Fibroblast of skin of right biceps (primary cell): ENCODE measurements around the gene FOXI1.
"Not testable (repeated sequence)": the region's sequence is repeated elsewhere in the genome, so short reads cannot be mapped to it uniquely, and the experiment has no call there.

Source experiments
- DNase-seq: peaks from one replicate; pipeline ENCODE4 v3.0.0-alpha.2; 2013

FOXI1 gene

GRCh38 chr5:170094329-170094728 lies 11.4 kb upstream of the FOXI1 start:
- DNase-seq, result not testable (repeated sequence)

- peak; percentile 3 for DNase-seq
These were observed 10.1 kb upstream of the FOXI1 start for GRCh38 chr5:170095646-170096045.

GRCh38 chr5:170097934-170098333 lies 7.8 kb upstream of the FOXI1 start:
- DNase-seq, result no peak

DNA sequence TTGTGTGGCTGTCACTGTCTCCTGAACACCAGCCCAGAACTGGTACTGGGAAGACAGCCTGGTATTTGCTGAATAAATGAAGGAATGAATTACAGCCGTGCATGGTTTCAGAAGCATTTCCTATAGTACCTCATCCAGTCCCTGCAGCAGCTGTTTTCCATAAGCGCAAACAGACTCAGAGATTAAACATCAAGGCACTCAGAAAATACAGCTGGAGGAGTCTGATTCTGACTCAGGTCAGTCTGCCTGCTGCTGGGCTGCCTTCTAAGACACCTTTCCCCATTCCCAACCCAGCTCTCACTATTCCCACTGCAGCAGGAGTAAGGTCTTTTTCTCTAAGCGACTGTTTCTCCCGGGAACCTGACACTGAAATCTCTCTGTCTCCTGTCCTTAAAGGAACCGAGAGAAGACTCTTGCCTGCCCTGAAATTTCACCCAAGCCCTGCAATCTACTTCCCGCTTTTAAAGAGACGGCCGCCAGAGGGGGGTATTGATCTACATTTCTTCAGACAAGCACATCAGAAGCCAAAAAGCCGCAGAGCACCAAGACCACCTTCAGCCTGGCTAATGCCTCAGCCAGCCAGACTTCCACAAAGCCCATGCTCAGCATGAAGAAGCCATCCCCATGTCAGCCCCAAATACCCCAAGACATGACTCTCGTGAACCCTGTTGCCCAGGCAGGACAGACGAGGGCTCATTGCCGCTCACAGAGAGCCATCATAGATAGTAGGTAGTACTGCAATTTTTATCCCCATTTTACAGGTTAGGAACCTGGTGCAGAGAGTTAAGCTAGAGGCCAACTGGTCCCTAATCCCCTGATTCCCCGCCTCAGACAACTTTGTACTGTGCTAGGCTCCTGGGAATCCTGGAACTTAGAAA lies 5.4 kb upstream of the FOXI1 start:
- peak; percentile 76 for DNase-seq

DNA sequence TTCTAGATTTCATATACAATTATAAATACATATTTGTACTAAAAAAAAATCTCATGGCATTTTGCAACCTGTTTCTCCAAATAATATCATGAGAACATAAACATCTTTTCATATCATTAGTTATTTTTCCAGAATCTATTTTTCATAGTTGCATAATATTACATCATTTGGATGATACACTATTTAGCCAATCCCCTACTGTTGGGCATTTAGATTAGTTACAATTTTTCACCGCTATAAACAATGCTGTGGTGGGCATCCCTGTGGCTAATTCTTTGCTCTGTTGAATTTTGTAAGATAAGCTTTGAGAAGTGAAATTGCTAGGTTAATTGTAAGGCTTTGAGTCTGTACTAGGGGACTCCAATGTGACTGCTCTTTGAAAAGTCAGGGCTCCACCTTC lies 2.2 kb upstream of the FOXI1 start:
- no peak for DNase-seq

DNA sequence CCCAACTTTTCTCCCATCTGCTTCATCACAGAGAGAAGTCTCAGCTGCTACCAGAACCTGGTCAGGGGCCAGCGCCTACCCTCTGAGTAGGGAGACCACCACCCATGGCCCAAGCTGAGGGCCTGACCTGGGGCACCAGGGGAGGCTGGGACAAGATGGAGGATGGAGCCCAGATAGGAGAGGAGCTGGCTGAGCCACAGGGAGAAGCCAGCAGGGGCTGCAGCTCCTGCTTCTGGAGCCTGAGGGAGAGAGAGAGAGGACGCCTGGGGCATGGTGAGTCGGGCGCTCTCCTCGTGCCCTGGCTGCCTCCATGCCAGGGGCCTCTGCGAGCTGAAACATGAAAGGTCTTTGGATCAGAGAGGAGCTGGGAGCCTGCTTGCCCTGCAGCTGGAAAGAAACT lies 1.4 kb upstream of the FOXI1 start:
- no peak for DNase-seq

DNA sequence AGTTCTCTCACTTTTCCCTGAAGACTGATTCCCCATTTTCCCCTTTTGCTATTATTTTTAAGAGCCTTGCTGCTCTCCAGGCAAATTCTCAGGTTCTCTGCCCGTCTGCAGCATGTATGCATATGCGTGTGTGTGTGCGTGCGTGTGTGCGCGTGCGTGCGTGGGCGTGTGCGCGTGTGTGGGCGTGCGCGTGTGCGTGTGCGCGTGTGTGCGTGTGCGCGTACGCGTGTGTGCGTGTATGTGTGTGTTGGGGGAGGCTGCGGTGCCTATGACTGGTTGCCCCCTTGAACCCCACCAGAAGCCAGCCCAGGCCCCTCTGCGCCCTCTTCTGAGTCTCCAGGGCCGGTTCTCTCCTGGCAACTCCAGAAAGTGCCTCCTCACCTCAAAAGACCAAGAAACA lies 987 bp upstream of the FOXI1 start:
- DNase-seq, result no peak

GRCh38 chr5:170107674-170108073 lies 2.0 kb downstream of the FOXI1 start:
- DNase-seq, result no peak

DNA sequence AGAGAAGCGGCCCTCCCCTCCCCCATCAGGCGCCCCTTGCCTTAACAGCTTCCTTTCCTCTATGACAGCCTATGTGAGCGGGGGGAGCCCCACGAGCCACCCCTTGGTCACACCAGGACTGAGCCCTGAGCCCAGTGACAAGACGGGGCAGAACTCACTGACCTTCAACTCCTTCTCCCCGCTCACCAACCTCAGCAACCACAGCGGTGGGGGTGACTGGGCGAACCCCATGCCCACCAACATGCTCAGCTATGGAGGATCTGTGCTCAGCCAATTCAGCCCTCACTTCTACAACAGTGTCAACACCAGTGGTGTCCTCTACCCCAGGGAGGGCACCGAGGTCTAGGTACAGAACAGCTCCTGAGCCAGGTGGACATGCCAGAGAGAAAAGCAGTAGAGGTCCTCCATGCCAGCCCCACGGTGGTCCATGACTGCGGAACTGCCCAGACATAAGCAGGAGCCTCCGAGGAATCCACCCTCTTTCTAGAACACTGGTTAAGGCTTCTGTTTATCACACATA lies 2.6 kb downstream of the FOXI1 start:
- DNase-seq, result no peak

DNA sequence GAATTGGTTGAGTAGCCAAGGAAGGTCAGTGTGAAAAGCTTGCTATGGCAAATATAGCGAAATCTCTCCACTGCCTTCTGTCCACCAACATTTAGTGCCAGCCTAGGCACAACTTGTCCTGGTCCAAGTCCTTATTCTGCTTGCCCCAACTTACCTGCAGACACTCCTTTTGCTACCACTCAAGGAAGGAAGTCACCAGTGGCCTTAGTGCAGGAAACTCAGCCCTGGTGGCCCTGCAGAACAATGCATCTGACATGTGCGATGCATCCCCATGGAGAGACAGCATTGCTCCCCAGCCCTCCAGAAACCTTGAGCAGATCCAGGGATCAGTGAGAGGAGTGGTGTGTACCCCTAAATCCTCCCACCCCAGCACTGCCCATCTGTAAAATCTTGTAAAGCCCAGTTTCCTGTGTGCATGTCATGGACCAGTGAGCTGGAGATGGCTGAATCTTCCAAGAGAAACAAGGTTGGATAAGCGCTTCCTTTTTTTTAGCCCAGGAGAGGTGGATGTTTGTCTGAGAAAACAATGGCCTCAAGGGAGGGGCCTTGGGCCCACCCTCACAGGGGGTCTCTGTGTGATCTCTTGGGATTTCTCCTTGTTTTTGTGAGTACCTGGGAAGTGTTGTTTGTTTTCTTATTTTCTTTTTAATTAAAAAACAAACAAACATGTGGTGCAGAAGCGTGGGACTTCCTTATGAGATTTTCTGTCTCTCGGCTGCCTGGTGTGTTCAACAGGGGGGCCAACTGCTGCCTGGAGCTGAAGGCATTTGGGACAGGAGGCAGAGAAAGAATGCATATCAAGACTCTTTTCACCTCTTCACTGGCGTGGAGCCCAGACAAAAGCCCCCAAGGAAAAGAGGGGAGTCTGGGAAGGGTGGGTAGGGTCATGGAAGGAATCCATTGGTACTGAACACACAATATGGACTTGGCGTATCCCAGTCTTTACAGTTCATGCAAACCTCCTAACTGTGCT lies 3.6 kb downstream of the FOXI1 start:
- DNase-seq, result no peak

DNA sequence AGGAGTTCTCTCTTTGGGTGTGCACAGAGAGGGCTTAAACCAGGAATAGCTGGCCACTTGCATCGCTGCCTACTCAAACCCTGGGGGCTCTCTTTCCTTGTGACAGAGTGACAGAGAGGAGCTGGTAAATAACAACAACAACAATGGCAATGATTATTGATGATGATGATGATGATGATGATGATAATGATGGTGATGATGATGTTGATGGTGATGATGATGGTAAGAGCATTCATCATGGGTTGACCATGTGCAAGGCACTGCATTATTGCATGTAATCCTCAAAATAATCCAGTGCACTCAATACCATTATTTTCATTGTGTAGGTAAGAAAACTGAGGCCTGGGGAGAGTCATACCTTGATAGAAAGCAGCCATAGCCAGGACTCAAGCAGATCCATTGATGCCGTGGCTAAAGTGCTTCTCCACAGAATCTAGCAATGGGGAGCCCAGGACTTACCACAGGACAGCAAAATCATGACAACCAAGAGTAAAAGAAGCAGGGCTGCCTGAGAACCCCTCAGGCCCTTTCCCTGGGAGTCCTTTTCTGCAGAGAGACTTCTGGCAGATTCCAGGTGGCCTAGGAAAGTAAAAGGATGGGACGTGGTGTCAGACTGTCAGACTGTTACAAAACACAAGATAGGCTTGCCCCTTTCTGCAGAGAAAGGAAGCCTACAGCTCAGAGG lies 4.8 kb downstream of the FOXI1 start:
- no peak for DNase-seq

- DNase-seq, result no peak
These were observed 5.5 kb downstream of the FOXI1 start for GRCh38 chr5:170111088-170111785.

GRCh38 chr5:170112876-170113521 lies 7.3 kb downstream of the FOXI1 start:
- DNase-seq, result no peak

GRCh38 chr5:170113522-170113900 lies 7.8 kb downstream of the FOXI1 start:
- no peak for DNase-seq

DNA sequence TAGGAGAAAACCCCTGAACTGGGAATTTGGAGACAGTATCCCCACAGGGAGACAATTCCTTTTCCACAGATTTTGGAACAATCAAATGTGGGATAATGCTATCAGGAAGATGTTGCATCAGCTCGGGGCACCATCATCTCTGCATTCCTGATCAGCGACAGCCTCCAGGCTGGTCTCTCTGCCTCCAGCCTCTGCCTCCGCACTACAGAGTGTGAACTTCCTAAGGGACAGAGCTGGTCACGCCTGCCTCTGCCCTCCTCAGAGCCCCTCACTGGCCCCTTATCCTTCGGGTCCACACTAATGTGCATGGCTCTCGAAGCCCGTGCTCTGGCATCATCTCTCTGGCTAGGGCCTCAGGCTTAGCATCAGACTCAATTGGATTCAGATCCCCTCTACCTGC lies 8.6 kb downstream of the FOXI1 start:
- no peak for DNase-seq

DNA sequence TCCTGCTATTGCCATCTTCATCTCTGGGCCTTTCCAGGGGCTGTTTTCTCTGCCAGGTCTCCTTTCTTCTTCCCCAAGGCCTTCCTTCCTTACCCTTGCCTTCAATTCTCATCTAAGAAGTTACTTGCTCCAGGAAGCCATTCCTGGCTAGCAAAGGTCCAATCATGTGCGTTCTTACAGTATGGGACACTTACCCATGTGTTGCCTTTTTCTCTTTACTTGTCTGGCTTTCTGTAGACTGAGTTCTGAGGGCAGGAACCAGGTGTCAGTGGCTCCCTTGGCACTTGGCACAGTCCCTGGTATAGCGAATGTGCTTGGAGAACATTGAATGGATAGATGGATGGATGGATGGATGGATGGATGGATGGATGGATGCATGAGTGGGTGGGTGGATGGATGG lies 10.2 kb downstream of the FOXI1 start:
- DNase-seq, result no peak

GRCh38 chr5:170117736-170118135 lies 12.0 kb downstream of the FOXI1 start:
- no peak for DNase-seq

DNA sequence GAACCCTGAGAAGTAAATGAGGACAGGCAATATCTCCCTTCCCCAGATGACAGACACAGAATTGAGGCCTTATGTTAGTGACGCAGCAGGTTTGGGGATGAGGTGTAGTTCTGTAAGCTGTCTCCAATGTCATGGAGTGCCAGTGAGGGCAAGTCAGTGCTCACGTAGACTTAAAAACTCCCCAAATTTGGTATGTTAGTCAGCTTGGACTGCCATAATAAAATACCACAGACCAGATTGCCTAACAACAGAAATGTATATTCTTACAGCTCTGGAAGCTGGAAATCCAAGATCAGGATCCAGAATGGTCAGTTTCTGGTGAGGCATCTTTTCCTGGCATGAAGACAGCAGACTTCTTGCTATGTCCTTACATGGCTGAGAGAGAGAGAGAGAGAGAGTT lies 14.9 kb downstream of the FOXI1 start:
- peak; percentile 93 for DNase-seq

- DNase-seq, result peak; percentile 75
These were observed 15.6 kb downstream of the FOXI1 start for GRCh38 chr5:170121321-170121720.

- no peak for DNase-seq
These were observed 20.4 kb downstream of the FOXI1 start for GRCh38 chr5:170126061-170126460.

GRCh38 chr5:170126626-170127025 lies 20.9 kb downstream of the FOXI1 start:
- DNase-seq, result no peak

- no peak for DNase-seq
These were observed 25.5 kb downstream of the FOXI1 start for GRCh38 chr5:170131235-170131634.
